ENCODE results near the gene FBN2.

DNA sequence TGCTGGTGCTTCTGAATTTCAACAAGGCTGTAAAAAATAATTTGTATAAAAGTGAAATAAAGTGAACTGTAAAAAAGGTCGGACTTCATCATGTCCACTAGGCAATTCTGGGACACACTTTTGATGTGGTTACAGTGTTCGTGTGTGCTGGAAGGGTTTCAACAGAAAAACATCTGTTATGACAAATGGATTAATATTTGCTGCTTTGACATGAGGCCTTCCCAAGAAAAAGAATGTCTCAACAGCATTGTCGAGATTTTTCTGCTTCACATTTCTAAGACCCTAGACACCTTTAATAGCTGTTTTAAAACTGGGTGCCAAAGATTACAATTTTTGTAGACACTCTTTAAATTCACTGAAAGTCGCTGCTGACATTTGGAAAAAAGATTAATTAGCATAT lies 237.9 kb downstream of the FBN2 start:
- TF ChIP-seq, protein P1, sequence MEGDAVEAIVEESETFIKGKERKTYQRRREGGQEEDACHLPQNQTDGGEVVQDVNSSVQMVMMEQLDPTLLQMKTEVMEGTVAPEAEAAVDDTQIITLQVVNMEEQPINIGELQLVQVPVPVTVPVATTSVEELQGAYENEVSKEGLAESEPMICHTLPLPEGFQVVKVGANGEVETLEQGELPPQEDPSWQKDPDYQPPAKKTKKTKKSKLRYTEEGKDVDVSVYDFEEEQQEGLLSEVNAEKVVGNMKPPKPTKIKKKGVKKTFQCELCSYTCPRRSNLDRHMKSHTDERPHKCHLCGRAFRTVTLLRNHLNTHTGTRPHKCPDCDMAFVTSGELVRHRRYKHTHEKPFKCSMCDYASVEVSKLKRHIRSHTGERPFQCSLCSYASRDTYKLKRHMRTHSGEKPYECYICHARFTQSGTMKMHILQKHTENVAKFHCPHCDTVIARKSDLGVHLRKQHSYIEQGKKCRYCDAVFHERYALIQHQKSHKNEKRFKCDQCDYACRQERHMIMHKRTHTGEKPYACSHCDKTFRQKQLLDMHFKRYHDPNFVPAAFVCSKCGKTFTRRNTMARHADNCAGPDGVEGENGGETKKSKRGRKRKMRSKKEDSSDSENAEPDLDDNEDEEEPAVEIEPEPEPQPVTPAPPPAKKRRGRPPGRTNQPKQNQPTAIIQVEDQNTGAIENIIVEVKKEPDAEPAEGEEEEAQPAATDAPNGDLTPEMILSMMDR (conservative IDR thresholded peaks at IDR 0.05; ENCODE audit: low read depth, low read length): no peak
- no peak for TF ChIP-seq EZH2 (IDR thresholded peaks at IDR 0.05; ENCODE audit: borderline replicate concordance, low read depth, low read length, poor library complexity, severe bottlenecking)

Data from A673 (cell line).